ENCODE data around the gene SCAMP5. TPM values are rescaled to one million over a fixed set of nuclear protein-coding genes. Genes with fewer than 3 reads are reported as not detected.

The SCAMP5 gene
- total and polyA plus RNA-seq, 2 of the 13 experiments (the other 11 are each of a cell fraction or from before 2014, with no cell fraction given), result 34.3 to 49.0 TPM

DNA sequence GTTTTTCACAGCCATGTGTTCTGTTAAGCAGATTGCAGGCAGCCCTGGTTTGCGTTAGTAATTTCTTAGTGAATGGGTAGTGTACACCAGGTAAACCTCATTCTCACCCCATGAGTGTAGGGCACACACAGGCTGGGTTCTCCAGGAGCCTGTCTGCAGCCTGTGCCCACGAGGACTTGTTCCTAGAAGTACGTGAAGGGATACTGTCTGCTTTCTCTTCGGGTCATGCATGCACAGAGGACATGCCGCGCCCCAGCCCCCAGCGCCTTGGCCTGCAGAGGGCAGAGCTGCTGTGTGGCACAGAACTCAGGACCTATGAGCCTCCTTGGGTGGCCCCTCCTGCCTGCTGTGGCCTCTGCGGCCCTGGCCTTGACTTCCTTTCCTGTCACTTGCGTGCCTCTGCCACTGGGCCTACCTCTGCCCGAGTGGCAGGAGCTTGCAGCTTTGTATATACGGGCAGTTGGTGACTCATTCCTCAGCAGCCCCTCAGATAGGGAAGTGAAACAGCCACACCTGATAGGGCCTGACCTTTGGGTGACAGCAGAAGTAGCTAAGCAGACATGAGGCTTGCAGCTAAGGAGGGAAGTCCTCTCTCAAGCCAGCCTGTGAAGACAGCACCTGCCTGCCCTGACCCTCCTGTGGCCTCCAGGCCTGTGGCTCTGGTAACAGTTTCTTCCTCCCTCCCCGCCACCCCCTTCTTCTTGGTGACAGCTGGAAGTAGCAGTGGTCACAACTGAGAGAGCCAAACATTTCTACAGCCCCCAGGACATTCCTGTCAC, 47.6 kb downstream of the SCAMP5 start (continued):
- TF ChIP-seq ZFP36L2 (CRISPR knock-in tag; IDR thresholded peaks at IDR 0.05) (no peak), JUNB (CRISPR knock-in tag; IDR thresholded peaks at IDR 0.05; ENCODE audit: borderline replicate concordance) (no peak), NR2F1 (CRISPR knock-in tag; IDR thresholded peaks at IDR 0.05) (peak; percentile 84 to 90), MEIS2 (CRISPR knock-in tag; IDR thresholded peaks at IDR 0.05) (0 out of 2 replicates have a peak, but pooled peaks have one; percentile 66), TSC22D2 (CRISPR knock-in tag; IDR thresholded peaks at IDR 0.05; ENCODE audit: borderline replicate concordance) (no peak), ZFYVE20 (CRISPR knock-in tag; IDR thresholded peaks at IDR 0.05; ENCODE audit: borderline replicate concordance, low read depth) (no peak), MXD4 (CRISPR knock-in tag; IDR thresholded peaks at IDR 0.05) (no peak; the same call in none of the 2 replicates), ZNF10 (CRISPR knock-in tag; IDR thresholded peaks at IDR 0.05; ENCODE audit: borderline replicate concordance, low read depth) (no peak), NFE2L2 (IDR thresholded peaks at IDR 0.05; ENCODE audit: low read length) (no peak), TOPORS (CRISPR knock-in tag; IDR thresholded peaks at IDR 0.05) (0 out of 2 replicates have a peak, but pooled peaks have one; percentile 65), ZNF12 (CRISPR knock-in tag; IDR thresholded peaks at IDR 0.05) (peak; percentile 26; the same call in 1 of the 2 replicates), SP2 (CRISPR knock-in tag; IDR thresholded peaks at IDR 0.05) (no peak), ZNF232 (CRISPR knock-in tag; IDR thresholded peaks at IDR 0.05; ENCODE audit: borderline replicate concordance) (no peak), ZNF350 (CRISPR knock-in tag; IDR thresholded peaks at IDR 0.05; ENCODE audit: borderline replicate concordance, low read depth) (peak; percentile 87), ZNF441 (CRISPR knock-in tag; IDR thresholded peaks at IDR 0.05; ENCODE audit: borderline replicate concordance) (peak; percentile 61; the same call in 1 of the 2 replicates), PHF21A (CRISPR knock-in tag; IDR thresholded peaks at IDR 0.05) (peak; percentile 22; the same call in 1 of the 2 replicates), AHR (CRISPR knock-in tag; IDR thresholded peaks at IDR 0.05) (peak; percentile 85; the same call in 1 of the 2 replicates), DMAP1 (CRISPR knock-in tag; IDR thresholded peaks at IDR 0.05) (0 out of 2 replicates have a peak, but pooled peaks have one; percentile 9)
- TF ChIP-seq, protein P1, sequence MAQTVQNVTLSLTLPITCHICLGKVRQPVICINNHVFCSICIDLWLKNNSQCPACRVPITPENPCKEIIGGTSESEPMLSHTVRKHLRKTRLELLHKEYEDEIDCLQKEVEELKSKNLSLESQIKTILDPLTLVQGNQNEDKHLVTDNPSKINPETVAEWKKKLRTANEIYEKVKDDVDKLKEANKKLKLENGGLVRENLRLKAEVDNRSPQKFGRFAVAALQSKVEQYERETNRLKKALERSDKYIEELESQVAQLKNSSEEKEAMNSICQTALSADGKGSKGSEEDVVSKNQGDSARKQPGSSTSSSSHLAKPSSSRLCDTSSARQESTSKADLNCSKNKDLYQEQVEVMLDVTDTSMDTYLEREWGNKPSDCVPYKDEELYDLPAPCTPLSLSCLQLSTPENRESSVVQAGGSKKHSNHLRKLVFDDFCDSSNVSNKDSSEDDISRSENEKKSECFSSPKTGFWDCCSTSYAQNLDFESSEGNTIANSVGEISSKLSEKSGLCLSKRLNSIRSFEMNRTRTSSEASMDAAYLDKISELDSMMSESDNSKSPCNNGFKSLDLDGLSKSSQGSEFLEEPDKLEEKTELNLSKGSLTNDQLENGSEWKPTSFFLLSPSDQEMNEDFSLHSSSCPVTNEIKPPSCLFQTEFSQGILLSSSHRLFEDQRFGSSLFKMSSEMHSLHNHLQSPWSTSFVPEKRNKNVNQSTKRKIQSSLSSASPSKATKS (CRISPR knock-in tag; IDR thresholded peaks at IDR 0.05), result 0 out of 2 replicates have a peak, but pooled peaks have one; percentile 33
- TF ChIP-seq, protein P2, sequence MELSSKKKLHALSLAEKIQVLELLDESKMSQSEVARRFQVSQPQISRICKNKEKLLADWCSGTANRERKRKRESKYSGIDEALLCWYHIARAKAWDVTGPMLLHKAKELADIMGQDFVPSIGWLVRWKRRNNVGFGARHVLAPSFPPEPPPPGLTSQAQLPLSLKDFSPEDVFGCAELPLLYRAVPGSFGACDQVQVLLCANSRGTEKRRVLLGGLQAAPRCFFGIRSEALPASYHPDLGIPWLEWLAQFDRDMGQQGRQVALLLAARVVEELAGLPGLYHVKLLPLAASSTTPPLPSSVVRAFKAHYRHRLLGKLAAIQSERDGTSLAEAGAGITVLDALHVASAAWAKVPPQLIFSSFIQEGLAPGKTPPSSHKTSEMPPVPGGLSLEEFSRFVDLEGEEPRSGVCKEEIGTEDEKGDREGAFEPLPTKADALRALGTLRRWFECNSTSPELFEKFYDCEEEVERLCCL (CRISPR knock-in tag; IDR thresholded peaks at IDR 0.05; ENCODE audit: borderline replicate concordance), result no peak
- TF ChIP-seq, protein P3, sequence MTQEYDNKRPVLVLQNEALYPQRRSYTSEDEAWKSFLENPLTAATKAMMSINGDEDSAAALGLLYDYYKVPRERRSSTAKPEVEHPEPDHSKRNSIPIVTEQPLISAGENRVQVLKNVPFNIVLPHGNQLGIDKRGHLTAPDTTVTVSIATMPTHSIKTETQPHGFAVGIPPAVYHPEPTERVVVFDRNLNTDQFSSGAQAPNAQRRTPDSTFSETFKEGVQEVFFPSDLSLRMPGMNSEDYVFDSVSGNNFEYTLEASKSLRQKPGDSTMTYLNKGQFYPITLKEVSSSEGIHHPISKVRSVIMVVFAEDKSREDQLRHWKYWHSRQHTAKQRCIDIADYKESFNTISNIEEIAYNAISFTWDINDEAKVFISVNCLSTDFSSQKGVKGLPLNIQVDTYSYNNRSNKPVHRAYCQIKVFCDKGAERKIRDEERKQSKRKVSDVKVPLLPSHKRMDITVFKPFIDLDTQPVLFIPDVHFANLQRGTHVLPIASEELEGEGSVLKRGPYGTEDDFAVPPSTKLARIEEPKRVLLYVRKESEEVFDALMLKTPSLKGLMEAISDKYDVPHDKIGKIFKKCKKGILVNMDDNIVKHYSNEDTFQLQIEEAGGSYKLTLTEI (CRISPR knock-in tag; conservative IDR thresholded peaks at IDR 0.05), result no peak
- TF ChIP-seq, protein P4, sequence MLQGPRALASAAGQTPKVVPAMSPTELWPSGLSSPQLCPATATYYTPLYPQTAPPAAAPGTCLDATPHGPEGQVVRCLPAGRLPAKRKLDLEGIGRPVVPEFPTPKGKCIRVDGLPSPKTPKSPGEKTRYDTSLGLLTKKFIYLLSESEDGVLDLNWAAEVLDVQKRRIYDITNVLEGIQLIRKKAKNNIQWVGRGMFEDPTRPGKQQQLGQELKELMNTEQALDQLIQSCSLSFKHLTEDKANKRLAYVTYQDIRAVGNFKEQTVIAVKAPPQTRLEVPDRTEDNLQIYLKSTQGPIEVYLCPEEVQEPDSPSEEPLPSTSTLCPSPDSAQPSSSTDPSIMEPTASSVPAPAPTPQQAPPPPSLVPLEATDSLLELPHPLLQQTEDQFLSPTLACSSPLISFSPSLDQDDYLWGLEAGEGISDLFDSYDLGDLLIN (CRISPR knock-in tag; IDR thresholded peaks at IDR 0.05; ENCODE audit: borderline replicate concordance), result no peak

Data from HepG2 (cell line).